Panc1 (cell line): Measurements from ENCODE around the gene DDIT3. TPM values are rescaled to one million over a fixed set of nuclear protein-coding genes. Genes with fewer than 3 reads are reported as not detected.

Source experiments
- ATAC-seq: fragments of 200-7000 bp; cut with Tn5 transposase; 2 replicates; pipeline ENCODE4 v1.9.1; 2020; ENCODE audit warnings: mild to moderate bottlenecking, moderate library complexity
- BruUV-seq: library from RNA; stranded (reverse); fragments of 400-500 nt; replicated peaks from 2 replicates; lab custom pipeline; 2021; lab: Mats Ljungman, UMichigan
- CTCF ChIA-PET: fragments of 300-600 bp; sonication (Branson Sonifier 250); formaldehyde crosslinking; loops from one replicate; lab custom pipeline; 2022; ENCODE audit warnings: antibody characterized with exemption; lab: Charles Lee
- POLR2A ChIA-PET: fragments of 300-600 bp; sonication (Branson Sonifier 250); formaldehyde crosslinking; loops from one replicate; lab custom pipeline; 2022; ENCODE audit warnings: antibody characterized with exemption; lab: Charles Lee
- DNase-seq: peaks from one replicate; pipeline ENCODE4 v3.0.0-alpha.2; 2010; ENCODE audit warnings: low read depth, low spot score
- H3K27ac ChIP-seq: 2 replicates; pipeline ENCODE4 v1.5.1; 2011; ENCODE audit warnings: mild to moderate bottlenecking, low read length, inconsistent platforms
- H3K27me3 ChIP-seq: fragments of 200-500 bp; sonication (Bioruptor generic); 2 replicates; pipeline ENCODE4 v1.6.0; 2014; ENCODE audit warnings: low read length, inconsistent platforms; ENCODE audit not compliant: control insufficient read depth, insufficient read depth
- H3K36me3 ChIP-seq: fragments of 200-500 bp; sonication (Bioruptor generic); 2 replicates; pipeline ENCODE4 v1.5.1; 2014; ENCODE audit warnings: inconsistent platforms, mild to moderate bottlenecking, low read length, moderate library complexity; ENCODE audit not compliant: control insufficient read depth, insufficient read depth
- H3K4me1 ChIP-seq: 2 replicates; pipeline ENCODE4 v1.5.1; 2011; ENCODE audit warnings: inconsistent platforms, mild to moderate bottlenecking, low read length, moderate library complexity; ENCODE audit not compliant: control insufficient read depth, insufficient read depth
- H3K4me3 ChIP-seq, 2 experiments: 2 replicates each; pipeline ENCODE4 v1.5.1; 2011 to 2012; ENCODE audit warnings: low read depth in 2 of 2, low read length in 2 of 2, mild to moderate bottlenecking in 2 of 2, inconsistent platforms in 1 of 2, moderate library complexity in 1 of 2
- H3K9me3 ChIP-seq: fragments of 200-500 bp; sonication (Bioruptor generic); 2 replicates; pipeline ENCODE4 v1.5.1; 2014; ENCODE audit warnings: low read depth, mild to moderate bottlenecking, inconsistent platforms, low read length, moderate library complexity; ENCODE audit not compliant: control insufficient read depth, insufficient read depth
- CTCF ChIP-seq: fragments of 450-650 bp; IDR thresholded peaks from 2 replicates; pipeline ENCODE4 v1.5.1; 2017; ENCODE audit warnings: mild to moderate bottlenecking
- POLR2AphosphoS5 ChIP-seq: IDR thresholded peaks from 2 replicates; pipeline ENCODE4 v1.6.1; 2012; ENCODE audit warnings: mild to moderate bottlenecking, low read depth, low read length, moderate library complexity
- SIN3A ChIP-seq: IDR thresholded peaks from 2 replicates; pipeline ENCODE4 v1.6.1; 2012; ENCODE audit warnings: low read depth, mild to moderate bottlenecking, low read length, moderate library complexity, borderline replicate concordance; ENCODE audit not compliant: insufficient read depth
- TCF7L2 ChIP-seq: IDR thresholded peaks from 2 replicates; pipeline ENCODE4 v1.6.1; 2011; ENCODE audit warnings: mild to moderate bottlenecking, low read depth, low read length, inconsistent platforms
- in situ Hi-C: cut with HindIII; loops from 2 replicates; pipeline ENCODE4 v1.10.0; 2016; ENCODE audit warnings: low sequenced_read_pairs, low pct_unique_long_range_greater_than_20kb
- intact Hi-C: fragments of 100-400 bp; cut with micrococcal nuclease; formaldehyde crosslinking; loops from one replicate; pipeline ENCODE4 v1.10.0; 2022; ENCODE audit not compliant: unreplicated experiment
- total RNA-seq: library from RNA; stranded (reverse); gene quantifications from one replicate; pipeline ENCODE4 v1.2.1, GENCODE V29; 2021; ENCODE audit not compliant: unreplicated experiment
- TF ChIP-seq, protein P1 (sequence below), 2 experiments: IDR thresholded peaks; 2 replicates each; pipeline ENCODE4 v1.6.1; 2011 to 2012; ENCODE audit warnings: low read depth in 2 of 2, control low read depth in 1 of 2, low read length in 1 of 2, mild to moderate bottlenecking in 1 of 2, moderate library complexity in 1 of 2; ENCODE audit not compliant: insufficient read depth in 1 of 2

Gene DDIT3
- total RNA-seq, 1 experiment from 2014 or later: 47.2 TPM

GRCh38 chr12:57525615-57526383 lies 5.5 kb upstream of the DDIT3 start:
- BruUV-seq: no TSS peak
- Histone ChIP-seq H3K4me3 (no peak overlapping the region), H3K27me3 (no peaks in the 10 kb centered on the region), H3K27ac (no peak overlapping the region), H3K9me3 (no peaks in the 10 kb centered on the region), H3K36me3 (peaks cover 9% of the 10 kb centered on the region), H3K4me1 (peaks cover 32% of the 10 kb centered on the region)
- TF ChIP-seq CTCF: no peak
- no peak for DNase-seq
- ATAC-seq: no peak
- intact Hi-C loops: no loop called here
- POLR2A ChIA-PET: no interaction called here
- in situ Hi-C loops: no loop called here
- CTCF ChIA-PET: no interaction called here

DNA sequence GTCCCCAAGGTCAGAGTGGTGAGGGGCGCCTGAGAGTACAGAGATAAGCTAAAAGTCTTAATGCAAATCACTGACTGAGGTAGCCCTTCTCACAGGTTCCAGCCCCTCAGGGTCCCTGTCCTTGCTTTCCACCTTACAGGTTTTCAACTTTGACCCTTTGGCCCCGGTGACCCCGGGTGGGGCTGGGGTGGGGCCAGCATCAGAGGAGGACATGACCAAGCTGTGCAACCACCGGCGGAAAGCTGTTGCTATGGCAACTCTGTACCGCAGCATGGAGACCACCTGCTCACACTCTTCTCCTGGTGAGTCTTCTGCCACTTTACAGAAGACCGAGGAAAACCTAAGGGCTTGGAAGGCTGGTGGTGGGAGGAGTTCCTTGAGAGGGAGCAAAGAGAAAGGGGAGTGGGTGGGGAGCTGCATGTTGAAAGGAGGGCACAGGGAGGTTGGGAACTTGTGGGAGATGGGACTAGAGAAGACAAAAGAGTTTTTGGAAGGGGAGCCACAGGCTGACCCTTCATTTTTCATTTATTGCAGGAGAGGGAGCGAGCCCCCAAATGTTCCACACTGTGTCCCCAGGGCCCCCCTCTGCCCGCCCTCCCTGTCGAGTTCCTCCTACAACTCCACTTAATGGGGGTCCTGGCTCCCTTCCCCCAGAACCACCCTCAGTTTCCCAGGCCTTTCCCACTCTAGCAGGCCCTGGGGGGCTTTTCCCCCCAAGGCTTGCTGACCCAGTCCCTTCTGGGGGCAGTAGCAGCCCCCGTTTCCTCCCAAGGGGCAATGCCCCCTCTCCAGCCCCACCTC lies 4.7 kb upstream of the DDIT3 start:
- Histone ChIP-seq H3K27ac (peak overlapping the region; percentile 97), H3K4me1 (peaks cover 32% of the 10 kb centered on the region), H3K9me3 (no peaks in the 10 kb centered on the region), H3K36me3 (peaks cover 5% of the 10 kb centered on the region; the same call in 1 of the 2 replicates), H3K27me3 (no peaks in the 10 kb centered on the region), H3K4me3 (peak overlapping the region; percentile 85 to 86)
- BruUV-seq: no TSS peak
- TF ChIP-seq TCF7L2 (no peak), POLR2AphosphoS5 (no peak), CTCF (no peak), SIN3A (no peak)
- TF ChIP-seq, protein P1, sequence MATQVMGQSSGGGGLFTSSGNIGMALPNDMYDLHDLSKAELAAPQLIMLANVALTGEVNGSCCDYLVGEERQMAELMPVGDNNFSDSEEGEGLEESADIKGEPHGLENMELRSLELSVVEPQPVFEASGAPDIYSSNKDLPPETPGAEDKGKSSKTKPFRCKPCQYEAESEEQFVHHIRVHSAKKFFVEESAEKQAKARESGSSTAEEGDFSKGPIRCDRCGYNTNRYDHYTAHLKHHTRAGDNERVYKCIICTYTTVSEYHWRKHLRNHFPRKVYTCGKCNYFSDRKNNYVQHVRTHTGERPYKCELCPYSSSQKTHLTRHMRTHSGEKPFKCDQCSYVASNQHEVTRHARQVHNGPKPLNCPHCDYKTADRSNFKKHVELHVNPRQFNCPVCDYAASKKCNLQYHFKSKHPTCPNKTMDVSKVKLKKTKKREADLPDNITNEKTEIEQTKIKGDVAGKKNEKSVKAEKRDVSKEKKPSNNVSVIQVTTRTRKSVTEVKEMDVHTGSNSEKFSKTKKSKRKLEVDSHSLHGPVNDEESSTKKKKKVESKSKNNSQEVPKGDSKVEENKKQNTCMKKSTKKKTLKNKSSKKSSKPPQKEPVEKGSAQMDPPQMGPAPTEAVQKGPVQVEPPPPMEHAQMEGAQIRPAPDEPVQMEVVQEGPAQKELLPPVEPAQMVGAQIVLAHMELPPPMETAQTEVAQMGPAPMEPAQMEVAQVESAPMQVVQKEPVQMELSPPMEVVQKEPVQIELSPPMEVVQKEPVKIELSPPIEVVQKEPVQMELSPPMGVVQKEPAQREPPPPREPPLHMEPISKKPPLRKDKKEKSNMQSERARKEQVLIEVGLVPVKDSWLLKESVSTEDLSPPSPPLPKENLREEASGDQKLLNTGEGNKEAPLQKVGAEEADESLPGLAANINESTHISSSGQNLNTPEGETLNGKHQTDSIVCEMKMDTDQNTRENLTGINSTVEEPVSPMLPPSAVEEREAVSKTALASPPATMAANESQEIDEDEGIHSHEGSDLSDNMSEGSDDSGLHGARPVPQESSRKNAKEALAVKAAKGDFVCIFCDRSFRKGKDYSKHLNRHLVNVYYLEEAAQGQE (IDR thresholded peaks at IDR 0.05; ENCODE audit: insufficient read depth in 1 of 2, low read depth in 2 of 2, low read length in 1 of 2): no peak
- ChIA-PET CTCF (interaction anchor here (0.9 kb wide), 1 partner anchor 67 kb away, joined by 3 read pairs; no protein-coding TSS in a partner anchor), POLR2A (no interaction called here)
- ATAC-seq (no peak), DNase-seq (no peak)
- intact Hi-C loops (no loop called here), in situ Hi-C loops (no loop called here)
